GM23338 (cell line): ENCODE measurements around the gene HS1BP3. TPM values are rescaled to one million over a fixed set of nuclear protein-coding genes. Genes with fewer than 3 reads are reported as not detected.

Experiments
- ATAC-seq: fragments of 200-7000 bp; cut with Tn5 transposase; 3 replicates; pipeline ENCODE4 v1.9.1; 2020
- DNase-seq: peaks from one replicate; pipeline ENCODE4 v3.0.0-alpha.2; 2015; ENCODE audit warnings: low spot score
- H2AFZ ChIP-seq: fragments of 200-600 bp; sonication (generic); 2 replicates; pipeline ENCODE4 v1.8.0; 2016; ENCODE audit warnings: antibody characterized with exemption, mild to moderate bottlenecking, moderate library complexity
- H3F3A ChIP-seq: fragments of 200-600 bp; sonication (generic); replicated peaks from 2 replicates; pipeline ENCODE4 v1.8.0; 2017; ENCODE audit warnings: antibody characterized with exemption, mixed run types, low read depth
- H3K27ac ChIP-seq: fragments of 200-600 bp; sonication (generic); 2 replicates; pipeline ENCODE4 v1.6.1; 2016; ENCODE audit warnings: low read depth
- H3K27me3 ChIP-seq: fragments of 200-600 bp; sonication (generic); 2 replicates; pipeline ENCODE4 v1.8.0; 2016; ENCODE audit warnings: mild to moderate bottlenecking, mixed run types, moderate library complexity; ENCODE audit not compliant: insufficient read depth
- H3K36me3 ChIP-seq: fragments of 200-600 bp; sonication (generic); 2 replicates; pipeline ENCODE4 v1.8.0; 2016; ENCODE audit warnings: mild to moderate bottlenecking; ENCODE audit not compliant: insufficient read depth
- H3K4me1 ChIP-seq: fragments of 200-600 bp; sonication (generic); 2 replicates; pipeline ENCODE4 v1.8.0; 2016; ENCODE audit warnings: mild to moderate bottlenecking, moderate library complexity; ENCODE audit not compliant: insufficient read depth
- H3K4me2 ChIP-seq: fragments of 200-600 bp; sonication (generic); 2 replicates; pipeline ENCODE4 v1.7.1; 2017; ENCODE audit warnings: mixed run types
- H3K4me3 ChIP-seq: fragments of 200-600 bp; sonication (generic); 2 replicates; pipeline ENCODE4 v1.6.1; 2016; ENCODE audit warnings: mixed run types
- H3K79me2 ChIP-seq: fragments of 200-600 bp; sonication (generic); replicated peaks from 2 replicates; pipeline ENCODE4 v1.8.0; 2017; ENCODE audit warnings: mild to moderate bottlenecking; ENCODE audit not compliant: insufficient read depth
- H3K9me2 ChIP-seq: fragments of 200-600 bp; sonication (generic); 2 replicates; pipeline ENCODE4 v1.8.0; 2017; ENCODE audit not compliant: insufficient read depth
- H4K20me1 ChIP-seq: fragments of 200-600 bp; sonication (generic); replicated peaks from 2 replicates; pipeline ENCODE4 v1.8.0; 2017; ENCODE audit warnings: mild to moderate bottlenecking; ENCODE audit not compliant: insufficient read depth
- H3K27ac Mint-ChIP-seq: 2 replicates; pipeline ENCODE4 v1.8.0; 2020; ENCODE audit warnings: inconsistent platforms, mild to moderate bottlenecking, moderate library complexity, mixed read lengths
- H3K27me3 Mint-ChIP-seq: 3 replicates; pipeline ENCODE4 v1.8.0; 2022; ENCODE audit warnings: low read depth, mild to moderate bottlenecking, moderate library complexity, mixed read lengths, inconsistent platforms; ENCODE audit not compliant: insufficient read depth, poor library complexity
- H3K36me3 Mint-ChIP-seq: 3 replicates; pipeline ENCODE4 v1.8.0; 2021; ENCODE audit warnings: low read depth, mild to moderate bottlenecking, inconsistent platforms, moderate library complexity, mixed read lengths
- H3K4me1 Mint-ChIP-seq: 3 replicates; pipeline ENCODE4 v1.8.0; 2020; ENCODE audit warnings: mild to moderate bottlenecking, inconsistent platforms, mixed read lengths
- H3K4me3 Mint-ChIP-seq: 3 replicates; pipeline ENCODE4 v1.8.0; 2021; ENCODE audit warnings: moderate library complexity, mild to moderate bottlenecking, inconsistent platforms, mixed read lengths
- H3K9me3 Mint-ChIP-seq: 3 replicates; pipeline ENCODE4 v1.8.0; 2020; ENCODE audit warnings: moderate library complexity, mild to moderate bottlenecking, inconsistent platforms, mixed read lengths
- JUNB ChIP-seq: IDR thresholded peaks from one replicate; pipeline ENCODE4 v1.6.1; 2016; ENCODE audit warnings: antibody characterized with exemption; ENCODE audit not compliant: unreplicated experiment
- NANOG ChIP-seq: IDR thresholded peaks from 2 replicates; pipeline ENCODE4 v1.6.1; 2016; ENCODE audit warnings: antibody characterized with exemption, borderline replicate concordance
- POLR2AphosphoS5 ChIP-seq: IDR thresholded peaks from 2 replicates; pipeline ENCODE4 v1.6.1; 2016; ENCODE audit warnings: antibody characterized with exemption, low read depth
- REST ChIP-seq: IDR thresholded peaks from one replicate; pipeline ENCODE4 v1.6.1; 2018; ENCODE audit warnings: antibody characterized with exemption; ENCODE audit not compliant: unreplicated experiment
- STAT1 ChIP-seq: IDR thresholded peaks from one replicate; pipeline ENCODE4 v1.6.1; 2016; ENCODE audit warnings: antibody characterized with exemption; ENCODE audit not compliant: unreplicated experiment
- ZNF114 ChIP-seq: fragments of 250-450 bp; sonication (Bioruptor Pico); IDR thresholded peaks from 2 replicates; pipeline ENCODE4 v1.5.0; 2020; ENCODE audit warnings: mild to moderate bottlenecking, moderate library complexity
- ZNF331 ChIP-seq: fragments of 250-450 bp; sonication (Bioruptor Pico); IDR thresholded peaks from 2 replicates; pipeline ENCODE4 v1.5.0; 2020; ENCODE audit warnings: low read depth, mild to moderate bottlenecking, moderate library complexity
- ZNF462 ChIP-seq: fragments of 250-450 bp; sonication (Bioruptor Pico); IDR thresholded peaks from 2 replicates; pipeline ENCODE4 v1.5.0; 2020; ENCODE audit warnings: mild to moderate bottlenecking, moderate library complexity
- polyA plus RNA-seq: library from polyadenylated mRNA; unstranded; fragments of >200 nt; fragmentation: Nextera tagmentation; extraction: Ambion mirVana; gene quantifications from 2 replicates; pipeline ENCODE4 v1.2.1, GENCODE V29; 2016
- total RNA-seq: library from RNA; depleted of rRNA; stranded (reverse); fragments of >200 nt; shearing (Covaris generic); gene quantifications from 2 replicates; pipeline ENCODE4 v1.2.3, GENCODE V29; 2014

The HS1BP3 gene
- total and polyA plus RNA-seq, 2 experiments from 2014 or later = 7.2 to 15.0 TPM

GRCh38 chr2:20624156-20624883 is 26.6 kb downstream of the HS1BP3 start:
- Mint-ChIP-seq H3K27me3 (peaks cover 8% of the 10 kb centered on the region), H3K27ac (no peak overlapping the region), H3K4me3 (no peak overlapping the region), H3K4me1 (no peaks in the 10 kb centered on the region; the same call in 1 of the 3 replicates), H3K9me3 (no peaks in the 10 kb centered on the region), H3K36me3 (no peaks in the 10 kb centered on the region)
- Histone ChIP-seq H3K4me3 (no peak overlapping the region), H3K4me1 (no peaks in the 10 kb centered on the region), H3K27me3 (no peaks in the 10 kb centered on the region), H2AFZ (no peak overlapping the region), H3F3A (no peaks in the 10 kb centered on the region), H3K36me3 (no peaks in the 10 kb centered on the region), H3K79me2 (no peaks in the 10 kb centered on the region), H3K27ac (no peak overlapping the region), H4K20me1 (no peaks in the 10 kb centered on the region), H3K4me2 (no peak overlapping the region), H3K9me2 (no peaks in the 10 kb centered on the region)
- TF ChIP-seq ZNF462 (CRISPR knock-in tag) (no peak), REST (no peak), STAT1 (no peak), ZNF114 (CRISPR knock-in tag) (no peak), JUNB (no peak), POLR2AphosphoS5 (no peak), NANOG (no peak), ZNF331 (CRISPR knock-in tag) (no peak)
- DNase-seq (no peak), ATAC-seq (no peak)
